Testis (tissue), 2 donors: ENCODE results near the gene SPPL3.

Experiments used
- CTCF ChIP-seq, 3 experiments: fragments of 450-650 bp in 2 of 3; fragments of 200-600 bp in 1 of 3; sonication (generic) in 1 of 3; IDR thresholded peaks; one replicate each; pipeline ENCODE4 v1.5.1; 2016 to 2019; ENCODE audit warnings: antibody characterized with exemption in 3 of 3, mild to moderate bottlenecking in 2 of 3, moderate library complexity in 1 of 3
- POLR2A ChIP-seq: fragments of 450-650 bp; IDR thresholded peaks from one replicate; pipeline ENCODE4 v1.6.1; 2017; ENCODE audit warnings: antibody characterized with exemption, mild to moderate bottlenecking, moderate library complexity

GRCh38 chr12:120940799-120941198 lies 36.6 kb upstream of the SPPL3 start:
- TF ChIP-seq CTCF (IDR thresholded peaks at IDR 0.05) (no peak), POLR2A (no peak)
